Endothelial cell of umbilical vein (primary cell): ENCODE results near the gene PRKCQ. TPM values are rescaled to one million over a fixed set of nuclear protein-coding genes. Genes with fewer than 3 reads are reported as not detected.
"Not testable (repeated sequence)": the region's sequence is repeated elsewhere in the genome, so short reads cannot be mapped to it uniquely, and the experiment has no call there.

Experiments
- BruUV-seq: library from RNA; stranded (reverse); fragments of 400-500 nt; replicated peaks from 2 replicates; lab custom pipeline; 2021; lab: Mats Ljungman, UMichigan
- CTCF ChIA-PET: fragments of 300-600, 350-600 bp; sonication (Branson Sonifier 250); formaldehyde crosslinking; loops from one replicate; lab custom pipeline; 2021; ENCODE audit warnings: antibody characterized with exemption, inconsistent platforms; lab: Charles Lee
- POLR2A ChIA-PET: fragments of 300-600, 350-600 bp; sonication (Branson Sonifier 250); formaldehyde crosslinking; loops from one replicate; lab custom pipeline; 2021; ENCODE audit warnings: antibody characterized with exemption, inconsistent platforms; lab: Charles Lee
- DNase-seq: peaks from one replicate; pipeline ENCODE4 v3.0.0-alpha.2; 2011; ENCODE audit warnings: low read depth, low spot score
- FAIRE-seq: peaks from 2 replicates; lab custom pipeline; 2011; peaks lifted over from hg19 to GRCh38; lab: Jason Lieb, UNC
- H2AFZ ChIP-seq: 2 replicates; pipeline ENCODE4 v1.6.0; 2012; ENCODE audit warnings: low read depth, low read length, control low read depth, inconsistent platforms
- H3K27ac ChIP-seq: 2 replicates; pipeline ENCODE4 v1.5.1; 2011; ENCODE audit warnings: low read depth, mild to moderate bottlenecking, control low read depth, low read length, moderate library complexity; ENCODE audit not compliant: insufficient read depth
- H3K27me3 ChIP-seq, 2 experiments: 2 replicates each; pipeline versions ENCODE4 v1.6.0 to v1.6.1; 2011; ENCODE audit warnings: low read length in 2 of 2, mixed read lengths in 1 of 2; ENCODE audit not compliant: control insufficient read depth in 2 of 2, insufficient read depth in 2 of 2
- H3K36me3 ChIP-seq, 2 experiments: 2 replicates in 1 of 2; 3 replicates in 1 of 2; pipeline ENCODE4 v1.5.1; 2011; ENCODE audit warnings: low read length in 2 of 2, mild to moderate bottlenecking in 1 of 2, moderate library complexity in 1 of 2; ENCODE audit not compliant: control insufficient read depth in 2 of 2, insufficient read depth in 2 of 2; ENCODE audit errors: extremely low read depth in 1 of 2
- H3K4me1 ChIP-seq: 3 replicates; pipeline ENCODE4 v1.5.1; 2011; ENCODE audit warnings: mild to moderate bottlenecking, low read length; ENCODE audit not compliant: control insufficient read depth, insufficient read depth; ENCODE audit errors: extremely low read depth
- H3K4me2 ChIP-seq: 2 replicates; pipeline ENCODE4 v1.6.1; 2011; ENCODE audit warnings: low read length, control low read depth, mixed read lengths; ENCODE audit not compliant: insufficient read depth
- H3K4me3 ChIP-seq, 3 experiments: fragments of 200-600 bp in 1 of 3; sonication (generic), shearing (Covaris generic) in 1 of 3; replicated peaks in 1 of 3; 2 replicates each; pipeline ENCODE4 v1.5.1; 2011 to 2016; ENCODE audit warnings: control low read depth in 3 of 3, low read length in 3 of 3, mild to moderate bottlenecking in 2 of 3, inconsistent platforms in 1 of 3, low read depth in 1 of 3, moderate library complexity in 1 of 3; ENCODE audit not compliant: insufficient read depth in 1 of 3
- H3K79me2 ChIP-seq: 2 replicates; pipeline ENCODE4 v1.6.0; 2012; ENCODE audit warnings: low read length, inconsistent platforms; ENCODE audit not compliant: control insufficient read depth, insufficient read depth
- H3K9ac ChIP-seq: replicated peaks from 2 replicates; pipeline ENCODE3; 2011; ENCODE audit warnings: low read length, control low read depth; ENCODE audit not compliant: insufficient read depth; ENCODE audit errors: extremely low read depth
- H3K9me1 ChIP-seq: replicated peaks from 3 replicates; pipeline ENCODE4 v1.6.0; 2011; ENCODE audit warnings: mild to moderate bottlenecking, low read length; ENCODE audit not compliant: control insufficient read depth, insufficient read depth; ENCODE audit errors: extremely low read depth
- H3K9me3 ChIP-seq: replicated peaks from 2 replicates; pipeline ENCODE4 v1.5.1; 2012; ENCODE audit warnings: low read length, inconsistent platforms; ENCODE audit not compliant: control insufficient read depth, insufficient read depth
- H4K20me1 ChIP-seq: replicated peaks from 2 replicates; pipeline ENCODE3; 2011; ENCODE audit warnings: mild to moderate bottlenecking, low read length; ENCODE audit not compliant: control insufficient read depth, insufficient read depth; ENCODE audit errors: extremely low read depth
- EZH2 ChIP-seq: IDR thresholded peaks from 2 replicates; pipeline ENCODE4 v1.6.1; 2012; ENCODE audit warnings: borderline replicate concordance, low read depth, mild to moderate bottlenecking, moderate library complexity, low read length, inconsistent platforms; ENCODE audit not compliant: severe bottlenecking
- FOS ChIP-seq: IDR thresholded peaks from 2 replicates; pipeline ENCODE4 v1.6.1; 2011; ENCODE audit warnings: mild to moderate bottlenecking, low read length, moderate library complexity, borderline replicate concordance; ENCODE audit not compliant: insufficient read depth
- GATA2 ChIP-seq: IDR thresholded peaks from 2 replicates; pipeline ENCODE4 v1.7.0; 2011; ENCODE audit warnings: low read depth, mild to moderate bottlenecking, moderate library complexity, mixed read lengths, low read length; ENCODE audit not compliant: insufficient read length, insufficient read depth
- JUN ChIP-seq: IDR thresholded peaks from 2 replicates; pipeline ENCODE4 v1.6.1; 2011; ENCODE audit warnings: borderline replicate concordance, low read depth; ENCODE audit not compliant: insufficient read length, insufficient read depth
- dilution Hi-C: fragments of 300-500 bp; cut with MboI; formaldehyde crosslinking; loops from one replicate; pipeline ENCODE4 v1.15.0; 2019; ENCODE audit warnings: low sequenced_read_pairs; ENCODE audit not compliant: extremely low pct_ligation_motif_present
- intact Hi-C: fragments of 100-400 bp; cut with micrococcal nuclease; formaldehyde crosslinking; loops from one replicate; pipeline ENCODE4 v1.10.0; 2022
- polyA plus RNA-seq, 4 experiments: library from polyadenylated mRNA; depleted of rRNA in 3 of 4; stranded (reverse) in 3 of 4; unstranded in 1 of 4; fragments of >200 nt; gene quantifications; 2 replicates each; pipeline versions ENCODE4 v1.2.1 to v1.2.3, GENCODE V29; 2011 to 2012; ENCODE audit warnings: missing spikeins in 1 of 4
- total RNA-seq: library from RNA; stranded (reverse); gene quantifications from 2 replicates; pipeline ENCODE4 v1.2.3, GENCODE V29; 2021

PRKCQ gene
- total and polyA plus RNA-seq, 2 donors (not counting 3 experiments of a cell fraction or from before 2014, with no cell fraction given), result 0.32 to 0.55 TPM

GRCh38 chr10:6582913-6583312, 2.8 kb upstream of the PRKCQ start:
- H3K4me2 ChIP-seq, POLR2A ChIA-PET, DNase-seq, H3K36me3 ChIP-seq, H3K27ac ChIP-seq, dilution Hi-C loops, H3K79me2 ChIP-seq, BruUV-seq, H3K9ac ChIP-seq, H3K9me1 ChIP-seq, H3K4me3 ChIP-seq, H3K4me1 ChIP-seq, H2AFZ ChIP-seq, H4K20me1 ChIP-seq, FAIRE-seq, H3K9me3 ChIP-seq: not testable (repeated sequence)
- H3K27me3 ChIP-seq, result peaks cover 12 to 17% of the 10 kb centered on the region in 2 experiments
- CTCF ChIA-PET, result interaction anchor here (1.2 kb wide), 1 partner anchor 1104 kb away, joined by 3 read pairs; no protein-coding TSS in a partner anchor
- intact Hi-C loops, result loop anchor here (5.0 kb wide), 1 partner anchor 824 kb away; no protein-coding TSS in a partner anchor

GRCh38 chr10:6582298-6582697, 2.2 kb upstream of the PRKCQ start:
- TF ChIP-seq GATA2 (no peak), FOS (no peak), EZH2 (no peak), JUN (no peak)
- H3K27ac ChIP-seq, result no peak overlapping the region
- intact Hi-C loops, result loop anchor here (5.0 kb wide), 1 partner anchor 825 kb away; no protein-coding TSS in a partner anchor

More at GRCh38 chr10:6582298-6582697, 2.2 kb upstream of the PRKCQ start:
- peaks cover 10% of the 10 kb centered on the region for H3K4me1 ChIP-seq
- no peaks in the 10 kb centered on the region for H3K9me1 ChIP-seq
- peaks cover 14 to 22% of the 10 kb centered on the region in 2 experiments for H3K27me3 ChIP-seq
- POLR2A ChIA-PET, result no interaction called here
- no peaks in the 10 kb centered on the region for H3K79me2 ChIP-seq
- H3K4me2 ChIP-seq, result no peak overlapping the region
- no peak for DNase-seq
- H2AFZ ChIP-seq, result no peak overlapping the region
- no peak for FAIRE-seq
- CTCF ChIA-PET, result interaction anchor here (1.2 to 1.3 kb wide), 3 partner anchors 14 to 1104 kb away, joined by 3 to 4 read pairs (median 3); no protein-coding TSS in a partner anchor
- BruUV-seq, result no TSS peak
- no peaks in the 10 kb centered on the region for H4K20me1 ChIP-seq
- no peak overlapping the region for H3K9ac ChIP-seq
- dilution Hi-C loops, result no loop called here
- no peaks in the 10 kb centered on the region for H3K9me3 ChIP-seq
- H3K4me3 ChIP-seq, result no peak overlapping the region
- no peaks in the 10 kb centered on the region for H3K36me3 ChIP-seq
